SIG-M5 treated with dmso at 0.1 percent for 504 hours (cell line): ENCODE data around the gene ADGRL3.

Experiments
- DNase-seq: peaks from one replicate; lab custom pipeline; 2025; ENCODE audit not compliant: unreplicated experiment; lab: John Stamatoyannopoulos, UW

Gene ADGRL3

DNA sequence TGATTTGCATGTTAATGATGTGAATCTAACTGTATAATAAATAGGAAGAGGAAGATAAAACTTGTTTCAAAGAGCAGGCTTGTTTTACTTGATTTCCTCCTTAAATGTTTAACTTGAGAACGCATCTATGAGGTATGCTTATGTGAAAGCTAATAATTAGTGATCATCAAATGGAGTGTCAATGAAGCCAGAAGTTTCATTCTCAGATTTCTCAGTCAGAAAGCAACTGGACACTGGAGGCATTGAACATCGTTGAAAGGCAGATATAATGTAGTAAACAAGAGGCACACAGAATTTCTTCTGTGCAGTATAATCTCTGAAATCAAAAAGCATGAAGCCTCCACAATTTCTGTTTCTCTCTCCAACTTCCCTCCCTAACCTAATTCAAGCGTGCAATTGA is 672.9 kb downstream of the ADGRL3 start:
- DNase-seq, result no peak

DNA sequence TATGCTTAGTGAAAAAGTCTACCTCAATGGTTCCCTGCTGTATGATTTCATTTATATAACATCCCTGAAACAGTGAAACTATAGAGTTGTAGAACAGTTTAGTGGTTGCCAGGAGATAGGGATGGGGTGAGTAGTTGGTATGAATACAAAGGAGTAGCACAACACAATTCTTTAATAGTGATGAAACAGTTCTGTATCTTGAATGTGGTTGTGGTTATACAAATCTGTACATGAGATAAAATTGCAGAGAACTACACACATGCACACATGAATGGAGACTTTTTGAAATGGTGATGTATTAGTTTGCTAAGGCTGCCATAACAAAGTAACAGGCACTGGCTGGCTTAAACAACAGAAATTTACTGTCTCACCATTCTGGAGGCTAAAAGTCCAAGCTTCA is 677.1 kb downstream of the ADGRL3 start:
- DNase-seq, result no peak

DNA sequence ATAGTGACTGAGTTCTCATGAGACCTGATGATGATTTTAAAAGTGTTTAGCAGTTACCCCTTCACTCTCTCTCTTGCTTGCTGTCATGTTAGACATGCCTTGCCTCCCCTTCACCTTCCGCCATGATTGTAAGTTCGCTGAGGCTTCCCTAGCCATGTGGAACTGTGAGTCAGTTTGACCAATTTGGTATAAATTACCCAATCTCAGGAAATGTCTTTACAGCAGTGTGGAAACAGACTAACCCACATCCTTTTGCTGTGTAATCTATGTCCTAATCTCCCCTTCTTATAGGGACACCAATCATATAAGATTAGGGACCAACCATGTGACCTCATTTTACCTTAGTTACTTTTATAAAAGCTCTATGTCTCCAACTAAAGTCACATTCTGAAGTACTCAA is 677.8 kb downstream of the ADGRL3 start:
- DNase-seq, result peak; percentile 73

DNA sequence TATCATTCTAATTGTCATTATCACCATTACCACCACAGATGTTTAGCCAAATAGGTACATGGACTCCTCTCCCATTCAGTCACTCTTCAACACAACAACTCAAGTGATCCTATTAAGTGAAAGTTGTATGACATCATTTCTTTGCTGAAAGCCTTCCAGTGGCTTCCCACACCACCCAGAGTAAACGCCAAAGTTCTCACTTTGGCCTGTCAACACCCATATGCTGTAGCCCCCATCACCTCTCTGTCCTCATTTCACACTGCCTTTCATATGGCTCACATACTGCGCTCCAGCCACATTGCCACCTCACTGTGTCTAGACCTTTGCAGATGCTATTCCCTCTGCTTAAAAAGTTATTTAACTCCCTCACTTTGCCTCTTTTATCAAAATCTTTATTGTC is 682.3 kb downstream of the ADGRL3 start:
- no peak for DNase-seq

DNA sequence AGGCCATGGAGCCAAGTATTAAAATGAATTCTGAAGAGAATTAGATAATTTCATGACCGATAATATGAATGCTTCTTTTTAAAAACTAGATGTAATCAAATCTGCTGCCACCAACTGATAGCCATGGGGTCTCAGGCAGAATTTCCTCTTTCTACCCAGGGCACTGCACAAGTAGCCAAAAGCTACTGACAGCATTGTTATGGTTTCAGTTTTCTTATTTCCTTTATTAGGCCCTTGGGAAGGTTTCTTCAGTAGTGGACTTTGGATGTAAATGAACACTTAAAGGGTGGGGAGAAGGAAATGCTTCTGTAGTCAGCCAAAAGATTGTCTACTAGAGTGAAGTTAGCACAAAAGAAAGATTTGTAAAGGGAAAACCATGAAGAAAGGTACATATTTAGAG is 686.0 kb downstream of the ADGRL3 start:
- no peak for DNase-seq

DNA sequence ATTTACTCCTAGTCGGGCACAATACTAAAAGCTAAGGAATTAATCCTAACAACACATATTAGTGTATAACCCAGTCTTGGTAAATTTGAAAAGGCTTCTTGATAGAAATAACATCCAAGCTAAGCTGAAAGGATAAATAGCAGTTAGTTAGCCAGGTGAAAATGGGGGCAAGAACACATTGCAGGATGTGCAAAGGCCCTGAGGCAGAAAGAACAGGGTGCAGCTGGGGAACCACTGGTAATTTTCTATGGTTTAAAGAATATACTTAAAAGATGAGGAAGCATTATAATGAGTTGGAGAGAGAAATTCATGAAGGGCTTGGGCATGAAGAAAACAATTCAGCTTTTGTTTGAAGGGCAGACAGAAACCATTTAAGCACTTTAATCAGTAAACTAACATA is 689.0 kb downstream of the ADGRL3 start:
- DNase-seq, result no peak

DNA sequence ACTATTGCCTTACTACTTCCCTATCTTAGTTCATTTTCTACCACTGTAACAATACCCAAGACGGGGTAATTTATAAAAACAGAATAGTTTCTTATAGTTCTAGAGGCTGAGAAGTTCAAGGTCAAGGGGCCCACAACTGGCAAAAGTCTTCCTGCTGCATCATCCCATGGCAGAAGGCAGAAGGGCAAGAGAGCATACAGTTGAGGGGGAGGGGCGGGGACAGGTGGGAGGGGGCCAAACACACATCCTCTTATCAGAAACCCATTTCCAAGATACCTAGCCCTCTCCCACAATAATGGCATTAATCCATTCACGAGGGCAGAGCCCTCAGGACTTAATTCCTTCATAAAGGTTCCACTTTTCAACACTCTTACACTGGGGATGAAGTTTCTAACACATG is 690.2 kb downstream of the ADGRL3 start:
- no peak for DNase-seq

DNA sequence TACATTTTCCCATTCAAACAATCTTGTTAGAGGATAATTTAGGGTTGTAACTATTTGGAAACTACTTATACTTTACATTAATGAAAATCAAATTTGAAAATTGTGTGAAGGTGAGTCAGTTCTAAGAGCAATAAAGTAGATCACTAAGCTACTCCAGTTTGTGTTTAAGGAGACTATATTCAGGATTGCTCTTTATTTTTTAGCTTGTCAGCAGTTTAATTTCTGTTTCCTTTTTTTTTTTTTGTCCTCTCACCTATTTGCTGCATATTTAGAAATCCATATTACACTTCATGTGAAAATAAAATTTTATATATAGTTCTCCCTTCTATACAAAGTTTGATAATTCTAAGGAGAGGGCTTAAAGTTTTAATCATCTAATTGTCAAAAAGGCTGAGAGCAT is 691.8 kb downstream of the ADGRL3 start:
- no peak for DNase-seq

DNA sequence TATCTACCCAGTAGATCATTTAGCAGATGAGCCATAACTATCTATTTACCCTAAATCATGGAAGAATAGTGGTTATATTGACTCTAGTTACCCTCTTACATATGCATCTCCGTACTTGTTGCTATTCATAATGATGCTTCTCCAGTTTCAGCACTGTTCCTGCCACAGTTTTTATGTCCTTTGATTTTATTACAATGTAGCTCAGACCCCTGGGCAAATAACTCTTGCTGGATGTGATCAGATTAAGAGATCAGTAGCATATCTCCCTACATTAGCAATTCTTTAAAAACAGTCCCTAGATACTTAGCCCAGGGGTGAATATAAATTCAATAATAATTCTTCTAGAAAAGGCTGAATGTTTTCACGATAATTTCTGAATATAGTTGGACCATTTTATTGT is 696.5 kb downstream of the ADGRL3 start:
- DNase-seq, result no peak

DNA sequence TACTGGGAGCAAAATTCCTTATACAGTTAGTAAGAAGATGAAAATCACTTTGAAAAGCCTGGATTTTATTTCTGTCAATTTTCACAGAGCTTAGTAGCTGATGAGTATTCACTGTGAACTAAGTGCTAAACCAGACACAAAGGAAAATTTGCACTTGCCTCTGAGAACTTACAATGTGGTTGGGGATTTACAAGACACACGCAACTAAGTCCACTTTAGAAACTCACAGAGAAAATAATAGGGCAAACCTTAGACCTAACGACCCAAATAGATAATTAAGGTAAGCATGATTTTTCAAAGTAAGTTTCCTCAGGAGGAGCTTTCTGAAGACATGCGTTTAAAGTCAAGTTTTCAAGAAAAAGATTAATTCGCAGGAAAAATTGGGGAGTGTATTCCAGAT is 708.9 kb downstream of the ADGRL3 start:
- no peak for DNase-seq

DNA sequence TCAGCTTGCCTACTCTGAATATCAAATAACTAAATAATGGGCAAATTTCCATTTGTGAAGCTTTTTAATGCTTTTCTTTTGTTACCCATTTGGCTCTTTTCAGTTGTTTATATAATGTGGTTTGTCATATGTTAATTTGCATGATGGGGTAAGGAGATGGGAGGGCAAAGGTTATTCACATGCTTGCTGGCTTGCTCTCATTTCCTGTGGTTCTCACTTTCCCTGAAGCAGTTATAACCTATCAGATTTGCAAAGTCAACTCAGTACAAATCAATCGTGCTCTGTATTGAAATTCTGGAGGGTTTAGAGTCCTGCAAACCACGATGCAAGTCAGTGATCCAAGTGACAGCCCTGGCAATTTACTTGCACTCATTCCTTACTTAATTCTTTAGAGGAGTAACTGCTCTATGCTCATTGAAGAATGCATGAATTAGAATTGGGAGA is 711.2 kb downstream of the ADGRL3 start:
- DNase-seq, result no peak

DNA sequence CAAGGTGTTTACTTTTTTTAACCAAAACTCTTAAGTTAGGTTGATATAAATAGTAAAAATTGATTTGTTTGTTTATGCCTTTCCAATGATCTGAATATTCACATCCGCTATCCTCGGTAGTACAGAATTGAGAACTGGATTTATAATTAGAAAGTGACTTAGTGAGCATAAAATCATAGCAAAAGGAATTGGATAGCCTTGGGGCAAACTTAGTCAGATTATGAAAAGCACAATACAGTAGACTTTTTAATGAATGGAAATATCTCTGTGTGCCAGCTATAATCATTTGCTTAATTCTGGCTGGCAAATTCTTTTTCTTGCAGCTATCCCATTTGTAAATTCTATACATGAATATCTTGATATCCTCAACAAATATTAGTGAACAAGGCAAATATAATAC is 713.5 kb downstream of the ADGRL3 start:
- DNase-seq, result no peak

DNA sequence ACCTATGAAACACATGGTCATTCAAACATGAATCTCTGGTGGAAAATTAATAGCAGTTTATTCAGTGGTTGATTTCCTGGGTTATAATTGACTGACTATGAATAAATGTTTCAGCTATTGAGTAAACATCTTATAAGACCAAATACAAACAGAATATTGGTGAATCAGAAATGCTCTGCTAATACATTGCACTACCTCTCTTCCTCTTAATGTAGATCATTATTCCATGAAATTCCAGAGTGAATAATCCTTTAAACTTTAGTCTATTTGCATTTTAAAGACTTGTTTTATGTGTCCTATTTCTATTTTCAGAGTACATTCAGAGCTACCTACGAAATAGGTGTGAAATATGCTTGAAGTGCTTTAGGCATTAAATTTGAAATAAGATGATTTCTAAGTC is 715.4 kb downstream of the ADGRL3 start:
- no peak for DNase-seq

DNA sequence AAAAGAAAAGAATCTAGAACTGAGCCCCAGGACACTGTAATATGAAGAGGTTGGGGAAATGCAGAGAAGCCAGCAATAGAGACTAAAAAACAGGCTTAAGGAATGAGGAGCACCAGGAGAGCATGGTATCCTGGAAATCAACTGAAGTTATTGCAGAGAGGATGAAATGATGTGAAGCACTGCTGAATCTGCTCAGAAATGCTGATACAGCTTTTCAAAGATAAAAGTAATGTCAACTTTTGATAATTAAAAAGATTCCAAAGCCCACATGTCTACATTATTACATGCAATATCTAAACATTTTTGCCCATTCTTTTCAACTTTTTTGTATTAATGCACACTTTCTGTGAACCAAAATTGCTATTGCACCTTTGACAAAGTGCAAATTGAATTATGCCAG is 718.4 kb downstream of the ADGRL3 start:
- no peak for DNase-seq

DNA sequence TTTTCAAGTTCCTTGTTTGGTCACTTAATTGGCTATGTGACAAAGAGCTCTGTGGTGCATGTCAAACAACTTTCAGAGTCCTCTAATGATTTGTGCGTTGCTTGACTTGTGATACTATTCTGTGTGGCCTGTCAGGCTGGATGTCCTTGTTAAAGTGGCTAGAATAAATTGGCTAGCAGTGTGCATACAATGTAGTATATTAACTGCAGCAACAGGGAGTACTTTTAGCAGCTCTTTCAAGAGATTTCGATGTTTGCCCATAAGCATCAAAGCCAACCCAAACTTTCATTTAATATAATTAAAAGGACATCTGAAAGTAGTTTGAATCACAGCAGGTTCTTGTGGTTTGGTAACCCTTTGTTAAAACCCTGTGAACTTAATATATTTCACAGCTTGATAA is 718.9 kb downstream of the ADGRL3 start:
- no peak for DNase-seq

DNA sequence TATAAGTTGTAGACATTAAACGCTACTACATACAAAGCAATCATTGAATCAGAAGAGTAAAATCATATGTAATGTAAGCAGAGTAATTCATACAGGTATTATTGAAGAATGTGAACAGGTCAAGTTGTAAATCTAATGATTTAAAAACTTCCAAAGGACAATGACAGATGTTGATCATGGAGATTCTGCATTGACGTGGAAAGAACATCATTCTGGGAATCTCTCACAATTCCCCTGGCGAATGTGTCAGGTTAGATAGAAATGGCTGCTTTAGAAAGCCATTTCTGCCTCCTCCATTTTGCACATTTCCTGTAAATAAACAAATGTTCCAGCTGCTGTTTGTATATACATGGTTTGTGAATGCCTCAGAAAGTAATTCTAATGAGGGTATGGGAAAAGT is 719.4 kb downstream of the ADGRL3 start:
- DNase-seq, result no peak

DNA sequence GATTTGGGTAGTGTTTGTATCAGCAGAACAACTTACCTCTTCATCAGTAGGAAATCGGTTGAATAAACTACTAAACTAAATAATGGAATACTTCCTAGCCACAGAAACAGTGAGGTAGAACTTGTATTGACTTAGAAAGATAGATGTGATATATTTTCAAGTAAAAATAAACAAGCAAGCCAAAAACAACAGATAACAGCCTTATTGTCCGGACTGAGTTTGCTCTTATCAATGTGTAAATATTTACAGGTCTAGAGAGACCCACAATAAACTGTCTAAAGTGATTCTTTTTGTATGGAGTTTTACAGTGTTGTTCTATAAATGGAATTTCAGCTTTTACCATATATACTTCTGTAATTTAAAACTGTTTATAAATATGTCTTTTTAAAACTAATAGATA is 721.8 kb downstream of the ADGRL3 start:
- DNase-seq, result no peak

DNA sequence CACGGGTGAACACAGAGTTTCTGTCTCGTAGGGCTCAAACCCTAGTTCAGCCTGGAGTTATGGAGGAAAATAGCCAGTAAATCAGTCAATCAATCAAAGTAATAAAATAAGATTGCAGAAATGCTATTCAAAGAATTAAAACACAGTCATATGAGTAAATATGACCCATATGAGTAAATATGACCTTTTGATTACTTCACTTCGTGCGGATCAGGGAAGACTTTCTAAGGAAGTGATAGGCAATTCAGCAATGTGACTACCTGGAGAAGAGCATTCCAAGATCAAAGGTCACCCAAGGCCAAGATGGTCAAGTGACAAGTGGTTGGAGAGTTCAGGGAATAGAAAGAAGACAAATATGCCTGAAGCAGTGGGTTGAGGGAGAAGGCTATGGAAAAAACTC is 722.6 kb downstream of the ADGRL3 start:
- DNase-seq, result no peak

DNA sequence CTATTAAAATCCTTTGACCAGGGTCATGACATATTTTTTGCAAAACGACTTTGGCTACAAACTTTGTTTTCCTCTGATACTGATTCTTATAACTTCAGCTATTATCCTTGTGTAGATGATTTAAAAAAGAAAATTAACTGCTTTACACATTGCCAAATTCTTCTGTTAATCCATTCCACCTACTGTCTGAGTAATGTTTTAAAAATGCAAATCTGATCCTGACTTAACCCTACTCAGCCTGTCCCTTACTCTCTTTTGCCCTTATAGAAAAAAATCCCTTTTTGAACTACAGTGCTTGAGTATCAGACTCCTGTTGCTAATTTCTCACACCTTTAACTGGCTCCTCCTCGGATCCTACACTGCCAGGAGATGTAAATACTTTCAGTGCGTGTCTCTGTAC is 723.1 kb downstream of the ADGRL3 start:
- DNase-seq, result no peak

DNA sequence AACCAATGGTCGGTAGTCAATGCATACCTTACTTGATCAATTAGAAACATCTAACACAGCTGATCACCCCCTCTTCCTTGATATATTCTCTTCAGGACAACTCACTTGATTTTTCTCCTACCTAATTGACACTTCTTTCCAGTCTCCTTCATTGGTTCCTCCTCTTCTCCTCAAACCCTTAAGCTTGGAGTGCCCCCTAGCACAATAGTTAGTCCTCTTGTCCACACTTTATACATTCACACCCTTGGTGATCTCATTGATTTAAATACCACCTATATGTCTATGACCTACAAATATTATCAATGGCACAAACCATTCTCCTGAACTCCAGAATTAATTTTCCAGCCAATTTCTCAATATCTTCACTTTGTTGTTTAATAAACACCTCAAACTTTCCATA is 724.0 kb downstream of the ADGRL3 start:
- DNase-seq, result no peak

DNA sequence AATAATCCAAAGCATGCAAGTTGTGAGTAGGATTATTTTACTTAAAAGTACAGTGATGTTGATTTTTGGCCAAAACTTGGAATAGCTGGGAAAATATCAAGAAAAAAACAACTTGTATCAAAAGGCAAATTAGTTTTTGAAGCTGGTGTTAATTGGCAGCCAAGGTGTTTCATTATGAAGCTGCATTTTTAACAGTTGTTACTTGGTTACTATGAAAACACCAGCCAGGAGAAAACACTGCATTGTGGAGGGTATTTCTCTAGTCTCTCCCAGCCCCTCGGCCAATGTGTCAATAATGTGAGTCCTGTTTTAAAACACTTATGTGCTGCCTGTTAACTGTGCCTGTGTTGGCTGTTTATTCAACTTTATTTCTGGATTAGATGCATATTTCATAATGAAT is 733.4 kb downstream of the ADGRL3 start:
- DNase-seq, result no peak

DNA sequence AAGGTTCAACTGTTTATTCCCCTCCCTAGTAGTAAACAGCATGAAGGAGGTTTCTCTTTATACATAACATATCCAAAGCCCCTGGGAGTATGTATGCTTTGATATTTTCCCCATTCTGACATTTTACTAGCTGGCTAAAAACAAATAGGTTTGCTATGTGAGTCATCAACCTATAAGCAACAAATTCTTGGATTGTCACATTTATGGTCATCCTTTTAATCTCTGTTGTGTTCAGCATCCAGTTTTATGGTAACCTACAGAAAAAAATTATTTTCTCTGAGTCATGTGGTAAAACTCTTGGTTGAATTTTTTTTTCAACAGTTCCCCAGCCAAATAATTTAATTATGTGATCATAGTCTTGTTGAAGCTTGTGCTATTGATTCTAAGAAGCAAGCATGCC is 734.1 kb downstream of the ADGRL3 start:
- DNase-seq, result no peak

DNA sequence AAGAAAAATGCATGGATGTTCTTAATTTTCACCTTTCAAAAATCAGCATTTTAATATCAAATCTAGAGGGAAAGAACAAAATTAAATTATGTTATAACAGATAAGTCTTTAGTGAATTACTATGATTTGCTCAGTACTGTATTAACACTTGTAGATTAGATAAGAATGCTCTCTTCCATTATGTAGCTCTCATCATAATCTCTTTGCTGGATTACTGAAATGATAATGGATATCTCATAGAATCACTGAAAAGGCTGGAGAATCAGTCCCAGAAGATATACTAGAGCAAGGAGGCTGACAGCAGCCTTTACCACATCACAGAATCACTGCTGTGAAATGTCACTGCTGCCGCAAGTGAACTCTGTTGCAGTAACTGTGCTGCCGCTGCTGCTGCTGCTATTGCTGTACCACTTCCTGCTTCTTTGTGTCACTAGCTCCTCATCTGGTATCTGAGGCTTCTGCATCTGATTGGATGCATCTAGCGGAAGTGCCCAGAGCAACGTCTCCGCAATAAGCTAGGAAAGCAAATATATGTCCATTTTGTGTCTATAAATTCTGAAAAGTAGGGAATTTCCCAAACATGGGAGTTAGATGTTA is 738.2 kb downstream of the ADGRL3 start:
- no peak for DNase-seq

DNA sequence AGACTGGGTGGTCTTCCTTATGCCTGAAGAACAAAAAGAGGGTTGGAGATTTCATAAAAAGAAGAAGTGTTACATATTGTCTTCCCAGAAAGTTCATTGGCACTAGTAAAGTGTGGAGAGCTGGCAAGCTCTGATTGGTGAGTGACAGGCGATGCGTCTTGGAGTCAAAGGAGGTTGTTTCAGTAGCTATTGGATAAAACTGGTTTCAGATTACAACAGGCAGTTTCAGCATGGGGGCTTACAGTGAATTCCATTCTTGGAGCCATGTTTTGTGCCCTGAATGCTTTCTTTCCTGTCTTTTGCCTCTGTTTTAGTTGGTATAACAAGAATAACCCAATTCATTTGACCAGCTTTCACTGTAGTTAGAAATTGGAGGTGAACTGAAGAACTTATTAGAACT is 750.5 kb downstream of the ADGRL3 start:
- DNase-seq, result no peak
